GF-D8 (cell line): ENCODE measurements around the gene PRH1.

Experiments used
- DNase-seq: peaks from one replicate; lab custom pipeline; 2025; lab: John Stamatoyannopoulos, UW

Gene PRH1

GRCh38 chr12:10884086-10884725 is at the start of gene PRH1:
Gene PRH1 (minus strand): TSS chr12:10884255. CDS start chr12:10884217, 38 bp downstream.
- no peak for DNase-seq

DNA sequence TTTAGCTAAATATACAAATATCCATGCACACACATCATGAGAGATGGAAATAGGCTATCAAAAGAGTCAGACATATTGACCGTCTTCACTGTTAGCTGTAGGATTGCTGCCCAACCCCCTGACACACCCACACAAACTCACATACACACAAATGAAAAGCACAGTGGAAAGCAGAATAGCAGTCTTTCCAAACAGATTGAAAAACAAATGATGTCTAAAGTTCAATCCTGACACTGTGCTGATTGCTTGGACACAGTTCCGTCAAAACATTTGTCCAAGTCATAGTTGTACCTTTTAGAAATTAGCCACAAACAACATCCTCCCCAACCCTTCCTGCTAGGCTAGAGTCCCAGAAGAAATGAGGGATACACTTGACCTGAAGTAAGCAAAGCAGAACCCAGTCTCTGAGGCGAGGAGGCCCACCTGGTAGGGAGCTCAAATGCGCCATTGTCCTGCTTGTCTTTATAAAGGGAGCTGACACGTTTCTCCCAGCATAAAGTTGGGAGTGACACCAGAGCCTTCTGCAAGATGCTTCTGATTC is 44.8 kb upstream of the PRH1 start, which contains the start of gene PRH2:
PRH2 (plus strand) TSS at position 491 of the 541 bp plus-strand sequence; CDS start at position 529, 38 bp downstream.
- DNase-seq = no peak

DNA sequence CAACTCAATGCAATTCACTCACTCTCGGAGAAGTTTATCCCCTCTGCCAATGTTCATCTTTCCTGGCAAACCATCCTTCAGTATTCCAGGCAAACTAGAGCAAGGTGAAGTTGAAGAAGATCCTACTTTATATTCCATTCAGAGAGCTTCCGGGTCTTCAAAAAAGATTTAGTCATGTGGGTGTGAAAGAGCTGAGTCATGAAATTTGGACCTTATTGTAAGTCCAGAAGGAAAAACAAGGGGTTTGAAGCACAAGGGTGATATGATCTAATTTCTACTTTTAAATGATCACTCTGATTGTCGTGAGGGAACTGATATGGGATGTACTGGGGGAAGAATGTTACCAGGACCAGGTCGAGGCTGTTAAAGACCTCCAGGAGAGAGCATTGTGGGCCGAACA is 42.2 kb upstream of the PRH1 start:
- DNase-seq = no peak

GRCh38 chr12:10919809-10920208 is 35.8 kb upstream of the PRH1 start:
- DNase-seq = no peak

GRCh38 chr12:10910380-10910779 is 26.3 kb upstream of the PRH1 start:
- no peak for DNase-seq

GRCh38 chr12:10909462-10909861 is 25.4 kb upstream of the PRH1 start, which contains the start of gene TAS2R13:
Gene TAS2R13 (minus strand): TSS chr12:10909562. CDS start chr12:10909298, 264 bp downstream.
- DNase-seq = no peak

GRCh38 chr12:10904686-10905085 is 20.6 kb upstream of the PRH1 start:
- no peak for DNase-seq

GRCh38 chr12:10901427-10901826 is 17.4 kb upstream of the PRH1 start:
- DNase-seq = no peak

GRCh38 chr12:10900972-10901371 is 16.9 kb upstream of the PRH1 start:
- DNase-seq = no peak

GRCh38 chr12:10900530-10900929 is 16.5 kb upstream of the PRH1 start:
- DNase-seq = no peak

- no peak for DNase-seq
Measured at GRCh38 chr12:10896854-10897253, 12.8 kb upstream of the PRH1 start.

- no peak for DNase-seq
Measured at GRCh38 chr12:10891937-10892336, 7.9 kb upstream of the PRH1 start.

- no peak for DNase-seq
Measured at GRCh38 chr12:10889226-10889625, 5.2 kb upstream of the PRH1 start.

GRCh38 chr12:10873378-10873777 is 10.7 kb downstream of the PRH1 start:
- DNase-seq = no peak

DNA sequence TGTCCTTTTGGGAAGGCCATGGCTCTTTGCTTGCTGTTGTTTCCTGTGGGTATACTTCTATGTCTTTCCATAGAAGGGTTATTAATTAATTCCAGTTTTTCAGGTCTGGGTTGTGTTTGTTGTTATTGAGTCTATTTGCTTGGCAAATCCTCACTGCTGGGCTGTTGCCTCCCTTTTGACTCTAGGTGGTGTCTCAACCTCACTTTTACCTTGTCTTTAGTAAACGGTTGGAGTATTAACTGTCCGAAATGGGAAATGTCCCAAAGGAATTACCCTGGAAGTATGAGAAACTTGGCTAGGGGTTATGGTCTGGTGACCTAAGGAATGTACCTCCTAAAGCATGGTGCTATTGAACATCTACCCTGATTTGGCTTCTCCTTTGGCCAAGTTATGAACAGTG is 16.7 kb downstream of the PRH1 start:
- no peak for DNase-seq

- DNase-seq = no peak
Measured at GRCh38 chr12:10863512-10864218, 20.4 kb downstream of the PRH1 start.

DNA sequence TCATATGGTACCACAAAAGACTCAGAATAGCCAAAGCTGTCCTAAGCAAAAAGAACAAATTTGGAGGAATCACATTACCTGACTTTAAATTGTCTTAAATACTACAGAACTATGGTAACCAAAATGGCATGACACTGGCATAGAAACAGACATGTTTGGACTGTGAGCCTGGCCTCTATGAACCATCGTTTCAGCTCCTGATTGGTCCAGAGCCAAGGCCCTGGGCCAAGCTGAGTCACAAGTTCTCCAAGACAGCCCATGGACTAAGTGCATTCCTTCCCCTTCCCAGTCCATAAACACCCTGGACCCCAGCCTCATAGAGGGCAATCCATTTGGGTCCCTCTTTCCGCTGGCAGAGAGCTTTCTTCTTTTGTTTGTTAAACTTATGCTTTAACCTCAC is 22.7 kb downstream of the PRH1 start:
- no peak for DNase-seq

DNA sequence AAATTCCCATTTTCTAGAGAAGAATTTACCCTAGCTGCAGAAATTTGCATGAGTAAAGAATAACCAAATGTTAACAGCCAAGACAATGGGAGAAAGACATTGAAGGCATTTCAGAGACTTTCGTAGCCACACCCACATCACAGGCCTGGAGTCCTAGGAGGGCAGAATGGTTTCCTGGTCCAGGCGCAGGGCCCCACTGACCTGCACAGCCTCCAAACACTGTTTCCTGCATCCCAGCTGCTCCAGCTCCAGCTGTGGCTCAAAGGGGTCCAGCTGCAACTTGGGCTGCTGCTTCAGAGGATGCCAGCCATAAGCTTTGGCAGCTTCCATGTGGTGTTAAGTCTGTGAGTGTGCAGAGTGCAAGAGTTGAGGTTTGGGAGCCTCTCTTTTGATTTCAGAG is 28.2 kb downstream of the PRH1 start:
- DNase-seq = no peak

- no peak for DNase-seq
Measured at GRCh38 chr12:10853776-10854175, 30.3 kb downstream of the PRH1 start.

DNA sequence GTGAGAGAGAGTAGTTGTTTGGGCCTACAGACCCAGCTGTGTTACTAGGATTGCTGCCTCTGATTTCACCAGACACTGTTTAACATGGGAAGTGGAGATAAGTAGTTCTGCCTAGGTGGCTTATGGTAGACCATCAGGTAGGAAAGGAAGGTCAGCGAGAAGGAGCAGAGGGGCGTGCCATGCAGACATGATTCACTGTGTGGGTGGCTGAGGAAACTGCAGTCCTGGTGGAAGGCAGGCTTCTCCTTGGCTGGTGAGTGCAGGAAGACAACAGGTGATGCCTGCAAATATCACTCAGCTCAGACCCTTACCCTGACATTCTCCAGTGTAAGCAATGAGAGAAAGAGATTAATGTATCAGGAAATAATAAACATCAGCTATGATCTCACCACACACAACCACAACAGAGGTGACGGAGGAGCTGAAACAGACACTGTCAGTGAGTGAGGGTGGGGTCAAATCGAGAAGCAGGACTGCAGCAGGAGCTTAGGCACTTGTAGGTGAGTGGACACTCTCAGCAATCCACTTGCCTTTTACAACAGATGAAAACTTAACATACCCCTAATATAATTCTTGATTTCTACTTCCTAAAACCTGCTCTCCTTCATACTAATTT is 32.7 kb downstream of the PRH1 start:
- DNase-seq = no peak

- DNase-seq = no peak
Measured at GRCh38 chr12:10849425-10849878, 34.6 kb downstream of the PRH1 start, which contains the start of gene PRR4. Gene PRR4 (minus strand): TSS chr12:10849475. CDS start chr12:10849437, 38 bp downstream.

GRCh38 chr12:10847744-10848143 is 36.3 kb downstream of the PRH1 start:
- no peak for DNase-seq

DNA sequence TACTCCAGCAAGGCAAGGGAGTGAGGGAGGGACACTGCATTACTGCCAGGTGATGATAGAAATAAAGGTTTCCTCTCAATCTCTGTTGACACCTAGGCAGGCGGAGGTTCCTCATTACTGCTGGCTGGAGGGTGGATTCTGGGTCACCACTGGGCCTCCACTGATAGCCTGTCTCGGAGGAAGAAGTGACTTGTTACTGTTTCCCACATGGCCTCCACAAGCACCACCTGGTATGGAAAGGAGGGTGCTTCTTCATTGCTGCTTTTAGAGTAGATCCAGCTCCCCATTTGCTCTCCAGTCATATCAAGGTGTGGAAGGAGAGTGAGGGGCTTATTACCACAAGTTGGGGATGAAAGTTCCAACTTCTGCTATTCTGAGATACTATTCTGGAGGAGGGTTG is 41.2 kb downstream of the PRH1 start:
- DNase-seq = no peak
